A549 (cell line): Measurements from ENCODE around the gene CEP72. TPM values are rescaled to one million over a fixed set of nuclear protein-coding genes. Genes with fewer than 3 reads are reported as not detected.

Experiments used
- ATAC-seq, 2 experiments: fragments of 200-7000 bp in 1 of 2; fragments of >200 bp in 1 of 2; cut with Nextera tagmentation in 1 of 2; cut with Tn5 transposase in 1 of 2; 3 replicates each; pipeline versions ENCODE4 v1.8.0 to v1.9.1; 2018 to 2020; ENCODE audit warnings: mild to moderate bottlenecking in 1 of 2, moderate library complexity in 1 of 2
- CTCF ChIA-PET: fragments of 300-600 bp; sonication (Branson Sonifier 250); formaldehyde crosslinking; extraction: SDS; loops from one replicate; lab custom pipeline; 2021; ENCODE audit warnings: antibody characterized with exemption, inconsistent platforms; lab: Yijun Ruan, JAX
- POLR2A ChIA-PET: fragments of 350-600 bp; formaldehyde crosslinking; extraction: SDS; loops from one replicate; lab custom pipeline; 2021; ENCODE audit warnings: antibody characterized with exemption, inconsistent platforms; lab: Yijun Ruan, JAX
- DNase-seq, 2 experiments: peaks; one replicate each; pipeline versions ENCODE4 v3.0.0 to v3.0.0-alpha.2; 2011 to 2016; ENCODE audit warnings: low read depth in 1 of 2, low spot score in 1 of 2
- FAIRE-seq: peaks from 2 replicates; lab custom pipeline; 2011; peaks lifted over from hg19 to GRCh38; lab: Jason Lieb, UNC
- H3K27ac ChIP-seq, 2 experiments: fragments of >200 bp; sonication (Bioruptor Twin); formaldehyde crosslinking; 3 replicates each; pipeline ENCODE4 v1.5.1; 2016 to 2017
- H3K4me1 ChIP-seq: fragments of >200 bp; sonication (Bioruptor Twin); formaldehyde crosslinking; 3 replicates; pipeline ENCODE4 v1.6.1; 2016
- H3K4me2 ChIP-seq: fragments of >200 bp; sonication (Bioruptor Twin); formaldehyde crosslinking; 3 replicates; pipeline ENCODE4 v1.6.1; 2016
- H3K4me3 ChIP-seq: fragments of >200 bp; sonication (Bioruptor Twin); formaldehyde crosslinking; 3 replicates; pipeline ENCODE4 v1.5.1; 2016
- H3K9me3 ChIP-seq: fragments of >200 bp; sonication (Bioruptor Twin); formaldehyde crosslinking; 3 replicates; pipeline ENCODE4 v1.6.1; 2016
- BHLHE40 ChIP-seq: IDR thresholded peaks from 2 replicates; pipeline ENCODE4 v1.6.1; 2012; ENCODE audit warnings: low read depth, low read length, inconsistent platforms
- CBX2 ChIP-seq: fragments of 200-600 bp; sonication (generic); IDR thresholded peaks from 2 replicates; pipeline ENCODE4 v1.6.1; 2016; ENCODE audit warnings: low read depth, mild to moderate bottlenecking, borderline replicate concordance
- CHD2 ChIP-seq: fragments of 150-350 bp; IDR thresholded peaks from 2 replicates; pipeline ENCODE4 v1.6.1; 2014; ENCODE audit warnings: low read length; ENCODE audit not compliant: partially characterized antibody
- EHMT2 ChIP-seq: fragments of 200-600 bp; sonication (generic); IDR thresholded peaks from 2 replicates; pipeline ENCODE4 v1.6.1; 2016; ENCODE audit warnings: antibody characterized with exemption, low read depth, mild to moderate bottlenecking, moderate library complexity
- ESRRA ChIP-seq: fragments of 150-350 bp; IDR thresholded peaks from 2 replicates; pipeline ENCODE4 v1.6.1; 2014; ENCODE audit warnings: mild to moderate bottlenecking, low read length, borderline replicate concordance
- FOXS1 ChIP-seq: fragments of 250-450 bp; sonication (Bioruptor Pico); IDR thresholded peaks from 2 replicates; pipeline ENCODE4 v1.5.0; 2020; ENCODE audit warnings: mild to moderate bottlenecking, moderate library complexity
- GATA3 ChIP-seq: IDR thresholded peaks from 2 replicates; pipeline ENCODE4 v1.6.1; 2012; ENCODE audit warnings: borderline replicate concordance
- HEYL ChIP-seq: fragments of 250-450 bp; sonication (Bioruptor Pico); IDR thresholded peaks from 2 replicates; pipeline ENCODE4 v1.8.0; 2021; ENCODE audit warnings: mild to moderate bottlenecking, moderate library complexity
- HOXB5 ChIP-seq: fragments of 250-450 bp; sonication (Bioruptor Pico); IDR thresholded peaks from 2 replicates; pipeline ENCODE4 v1.5.0; 2020; ENCODE audit warnings: mild to moderate bottlenecking, moderate library complexity
- JUN ChIP-seq, 2 experiments: fragments of >200 bp; sonication (Bioruptor Twin); formaldehyde crosslinking; IDR thresholded peaks; 2 replicates in 1 of 2; 3 replicates in 1 of 2; pipeline ENCODE4 v1.6.1; 2016 to 2017
- KDM1A ChIP-seq: fragments of 200-600 bp; sonication (generic); IDR thresholded peaks from 2 replicates; pipeline ENCODE4 v1.6.1; 2016; ENCODE audit warnings: low read depth, mild to moderate bottlenecking
- KDM5A ChIP-seq: fragments of 200-600 bp; sonication (generic); IDR thresholded peaks from 2 replicates; pipeline ENCODE4 v1.6.1; 2016; ENCODE audit warnings: antibody characterized with exemption, mild to moderate bottlenecking
- NFE2L2 ChIP-seq: fragments of 150-350 bp; conservative IDR thresholded peaks from 2 replicates; pipeline ENCODE4 v1.6.1; 2014; ENCODE audit warnings: low read length
- POLR2A ChIP-seq: IDR thresholded peaks from 2 replicates; pipeline ENCODE4 v1.6.1; 2012; ENCODE audit warnings: mild to moderate bottlenecking, low read length
- RCOR1 ChIP-seq: fragments of 150-350 bp; IDR thresholded peaks from 2 replicates; pipeline ENCODE4 v1.6.1; 2014; ENCODE audit warnings: antibody characterized with exemption, low read length, low read depth
- RFX5 ChIP-seq: fragments of 450-650 bp; IDR thresholded peaks from 2 replicates; pipeline ENCODE4 v1.7.1; 2014; ENCODE audit warnings: antibody characterized with exemption, mild to moderate bottlenecking, moderate library complexity
- RNF2 ChIP-seq: fragments of 200-600 bp; sonication (generic); IDR thresholded peaks from 2 replicates; pipeline ENCODE4 v1.6.1; 2016; ENCODE audit warnings: low read depth, mild to moderate bottlenecking, antibody characterized with exemption, moderate library complexity, borderline replicate concordance
- SREBF2 ChIP-seq: fragments of 450-650 bp; IDR thresholded peaks from 2 replicates; pipeline ENCODE4 v1.6.1; 2014; ENCODE audit warnings: mild to moderate bottlenecking, moderate library complexity
- ZFP36 ChIP-seq: fragments of 450-650 bp; IDR thresholded peaks from 2 replicates; pipeline ENCODE4 v1.6.1; 2014; ENCODE audit warnings: borderline replicate concordance; ENCODE audit not compliant: partially characterized antibody
- ZNF302 ChIP-seq: fragments of 250-450 bp; sonication (Bioruptor Pico); IDR thresholded peaks from 2 replicates; pipeline ENCODE4 v1.9.0; 2021; ENCODE audit warnings: inconsistent platforms, mild to moderate bottlenecking, moderate library complexity
- WGBS: methylation state at CpG from one replicate; pipeline ENCODE4 v1.1.6; 2017; ENCODE audit errors: missing lambda C conversion rate; 5-methylcytosine and 5-hydroxymethylcytosine counted together
- polyA plus RNA-seq, 4 experiments: library from polyadenylated mRNA; depleted of rRNA in 3 of 4; stranded (reverse); fragments of >200 nt; fragmentation: RNase III in 1 of 4; extraction: RNeasy Plus Mini Kit Qiagen cat#74134 plus additional on column Dnase treatment in 1 of 4; gene quantifications; 2 replicates in 3 of 4; 3 replicates in 1 of 4; pipeline ENCODE4 v1.2.3, GENCODE V29; 2011 to 2017
- TF ChIP-seq, protein P1 (sequence below): fragments of >200 bp; sonication (Bioruptor Twin); formaldehyde crosslinking; IDR thresholded peaks from 2 replicates; pipeline ENCODE4 v1.6.1; 2016
- TF ChIP-seq, protein P2 (sequence below): fragments of >200 bp; sonication (Bioruptor Twin); formaldehyde crosslinking; IDR thresholded peaks from 3 replicates; pipeline ENCODE4 v1.6.1; 2016

Gene CEP72
- polyA plus RNA-seq, 2 of the 4 experiments (the other 2 are of a cell fraction), result 10.8 to 11.1 TPM

DNA sequence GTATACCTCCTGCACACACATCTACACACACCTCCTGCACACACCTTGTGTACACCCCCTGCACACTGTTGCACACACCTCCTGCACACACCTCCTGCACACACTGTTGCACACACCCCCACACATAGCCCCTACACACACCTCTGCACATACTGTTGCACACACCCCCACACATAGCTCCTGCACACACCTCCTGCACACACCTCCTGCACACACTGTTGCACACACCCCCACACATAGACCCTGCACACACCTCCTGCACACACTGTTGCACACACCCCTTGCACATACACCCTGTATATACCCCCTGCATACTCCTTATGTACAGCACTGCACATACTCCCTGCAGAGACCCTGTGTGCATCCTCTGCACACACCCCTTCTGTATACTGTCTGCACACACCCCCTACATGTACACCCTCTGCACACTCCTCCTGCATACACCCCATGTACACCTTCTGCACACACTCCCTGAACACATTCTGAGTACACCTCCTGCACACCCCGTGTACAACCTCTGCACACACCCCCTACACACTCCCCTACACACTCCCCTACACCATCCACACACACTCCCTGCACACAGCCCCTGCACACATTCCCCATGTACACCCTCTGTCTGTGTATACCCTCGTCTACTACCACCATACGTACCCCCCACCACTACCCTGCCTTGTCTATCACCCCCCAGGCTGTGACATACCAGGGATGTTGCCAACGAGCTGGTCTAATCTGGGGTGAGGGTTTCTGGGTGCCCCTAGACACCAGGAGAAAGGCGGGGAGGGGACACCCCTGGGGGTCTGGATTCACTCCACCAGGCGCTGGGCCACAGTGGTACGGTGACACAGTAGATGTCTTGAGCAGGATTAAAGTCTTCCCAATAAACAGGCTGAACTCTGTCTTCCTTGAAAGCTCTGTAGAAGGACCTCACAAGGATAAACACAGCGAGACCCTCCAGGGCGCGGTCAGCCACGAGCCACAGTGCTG, 1.1 kb upstream of the CEP72 start:
- 65% methylated on average over 8 of the region's 11 CpGs for WGBS
- FAIRE-seq (no peak), ATAC-seq (no peak; a peak in 1 of 6 replicates), DNase-seq (no peak)
- H3K4me3 ChIP-seq, result peak overlapping the region; percentile 77
- ChIA-PET CTCF (interaction anchor here (1.0 to 1.8 kb wide), 2 partner anchors 8 to 54 kb away, joined by 3 to 8 read pairs; no protein-coding TSS in a partner anchor), POLR2A (interaction anchor here (1.3 kb wide), 1 partner anchor 138 kb away, joined by 4 read pairs; no protein-coding TSS in a partner anchor)
- H3K9me3 ChIP-seq, result peaks cover 3% of the 10 kb centered on the region; the same call in 1 of the 3 replicates
- TF ChIP-seq HOXB5 (CRISPR knock-in tag) (no peak), SREBF2 (no peak), KDM1A (peak; percentile 65; the same call in 1 of the 2 replicates), NFE2L2 (no peak), FOXS1 (no peak), KDM5A (no peak), EHMT2 (no peak), POLR2A (no peak)
- TF ChIP-seq, protein P1, sequence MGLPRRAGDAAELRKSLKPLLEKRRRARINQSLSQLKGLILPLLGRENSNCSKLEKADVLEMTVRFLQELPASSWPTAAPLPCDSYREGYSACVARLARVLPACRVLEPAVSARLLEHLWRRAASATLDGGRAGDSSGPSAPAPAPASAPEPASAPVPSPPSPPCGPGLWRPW, result no peak
- peak overlapping the region; percentile 79 for H3K4me2 ChIP-seq
- H3K4me1 ChIP-seq, result no peaks in the 10 kb centered on the region
- H3K27ac ChIP-seq, result peak overlapping the region in 1 of 2 experiments; percentile 95; a peak in 4 of 6 replicates

DNA sequence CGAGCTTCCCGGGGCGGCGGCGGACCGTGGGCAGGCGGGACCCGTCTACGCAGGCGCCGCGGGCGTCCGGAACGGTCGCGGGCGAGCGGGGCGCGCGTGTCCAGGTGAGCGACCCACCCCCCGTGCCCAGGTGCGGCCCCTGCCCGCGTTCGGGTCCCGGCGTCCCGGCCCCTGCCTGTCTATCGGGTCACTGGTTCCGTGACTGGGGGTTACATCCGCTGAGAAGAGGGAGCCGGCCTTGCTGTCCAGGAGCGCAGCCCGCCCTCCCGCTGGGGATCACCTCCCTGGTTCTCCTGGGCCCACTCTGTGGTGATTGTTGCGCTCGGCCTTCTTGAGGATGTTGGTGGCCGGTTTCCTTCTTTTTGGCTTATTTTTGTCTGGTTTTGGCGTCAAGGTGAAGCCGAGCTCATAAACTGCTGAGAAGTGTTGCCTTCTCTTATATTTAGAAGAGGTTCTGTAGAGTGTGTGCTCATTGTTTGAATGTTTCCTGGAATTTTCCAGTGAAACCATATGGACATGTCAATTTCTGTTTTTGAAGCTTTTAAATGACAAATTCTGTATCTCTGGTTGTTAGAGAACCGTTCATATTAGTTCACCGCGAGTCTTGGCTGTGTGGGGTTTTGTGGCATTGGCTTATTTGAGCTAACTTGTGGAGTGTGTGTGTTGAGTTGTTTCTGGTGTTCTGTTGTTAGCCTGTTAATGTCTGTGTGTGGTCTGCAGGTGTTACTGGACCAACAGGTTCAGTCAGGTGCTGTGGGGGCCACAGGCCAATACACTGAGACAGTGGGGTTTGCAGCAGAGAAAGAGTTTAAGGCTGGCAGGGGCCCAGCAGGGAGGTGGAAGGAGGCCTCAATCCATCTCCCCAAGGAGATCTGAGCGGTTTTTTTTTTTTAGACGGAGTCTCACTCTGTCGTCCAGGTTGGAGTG, 621 bp downstream of the CEP72 start:
- ChIA-PET POLR2A (interaction anchor here (0.5 to 1.3 kb wide), 2 partner anchors 13 to 140 kb away, joined by 3 to 4 read pairs; no protein-coding TSS in a partner anchor), CTCF (interaction anchor here (0.6 to 1.8 kb wide), 4 partner anchors 10 to 166 kb away, joined by 3 to 8 read pairs (median 4); no protein-coding TSS in a partner anchor)
- Histone ChIP-seq H3K9me3 (peaks cover 3% of the 10 kb centered on the region; the same call in 1 of the 3 replicates), H3K27ac (peak overlapping the region; percentile 81 to 95), H3K4me3 (peak overlapping the region; percentile 77), H3K4me1 (no peaks in the 10 kb centered on the region), H3K4me2 (peak overlapping the region; percentile 81)
- TF ChIP-seq, protein P1, result no peak
- no peak for TF ChIP-seq CBX2
- no peak for TF ChIP-seq BHLHE40
- TF ChIP-seq RNF2, result no peak
- no peak for TF ChIP-seq POLR2A
- no peak for TF ChIP-seq HEYL
- TF ChIP-seq ZFP36, result no peak
- TF ChIP-seq ZNF302, result no peak
- TF ChIP-seq JUN (IDR thresholded peaks at IDR 0.05), result no peak
- TF ChIP-seq CHD2, result no peak
- no peak for TF ChIP-seq GATA3
- no peak for TF ChIP-seq RFX5
- TF ChIP-seq ESRRA, result no peak
- no peak for TF ChIP-seq KDM5A
- TF ChIP-seq, protein P2, sequence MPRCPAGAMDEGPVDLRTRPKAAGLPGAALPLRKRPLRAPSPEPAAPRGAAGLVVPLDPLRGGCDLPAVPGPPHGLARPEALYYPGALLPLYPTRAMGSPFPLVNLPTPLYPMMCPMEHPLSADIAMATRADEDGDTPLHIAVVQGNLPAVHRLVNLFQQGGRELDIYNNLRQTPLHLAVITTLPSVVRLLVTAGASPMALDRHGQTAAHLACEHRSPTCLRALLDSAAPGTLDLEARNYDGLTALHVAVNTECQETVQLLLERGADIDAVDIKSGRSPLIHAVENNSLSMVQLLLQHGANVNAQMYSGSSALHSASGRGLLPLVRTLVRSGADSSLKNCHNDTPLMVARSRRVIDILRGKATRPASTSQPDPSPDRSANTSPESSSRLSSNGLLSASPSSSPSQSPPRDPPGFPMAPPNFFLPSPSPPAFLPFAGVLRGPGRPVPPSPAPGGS, result no peak
- TF ChIP-seq RCOR1, result no peak
- FAIRE-seq, result no peak
- DNase-seq, result peak; percentile 40
- 21% methylated on average over 28 of the region's 49 CpGs for WGBS
- ATAC-seq, result peak; percentile 56 to 66
